Lung (tissue), 12 donors: Measurements from ENCODE around the gene CHST11. TPM values are rescaled to one million over a fixed set of nuclear protein-coding genes. Genes with fewer than 3 reads are reported as not detected.

Experiments used
- ATAC-seq: fragments of 200-7000 bp; cut with Tn5 transposase; one replicate; pipeline ENCODE4 v1.9.1; 2020; ENCODE audit warnings: moderate number of reproducible peaks; ENCODE audit not compliant: insufficient read depth, low FRiP score
- DNase-seq, 3 donors: peaks; one replicate each; pipeline ENCODE4 v3.0.0-alpha.2; 2013 to 2017
- H3K27ac ChIP-seq, 2 donors: one replicate each; pipeline ENCODE4 v1.5.1; 2013; ENCODE audit warnings: mild to moderate bottlenecking in 2 of 2, moderate library complexity in 2 of 2, control low read depth in 1 of 2, inconsistent platforms in 1 of 2, low read depth in 1 of 2, low read length in 1 of 2
- H3K27me3 ChIP-seq, 3 donors: one replicate each; pipeline ENCODE4 v1.5.1; 2013; ENCODE audit warnings: low read length in 2 of 3; ENCODE audit not compliant: control insufficient read depth in 3 of 3, insufficient read depth in 3 of 3
- H3K36me3 ChIP-seq, 4 donors: one replicate each; pipeline ENCODE4 v1.5.1; 2013; ENCODE audit warnings: low read length in 4 of 4, mild to moderate bottlenecking in 1 of 4, moderate library complexity in 1 of 4; ENCODE audit not compliant: control insufficient read depth in 4 of 4, insufficient read depth in 4 of 4
- H3K4me1 ChIP-seq, 5 donors: one replicate each; pipeline ENCODE4 v1.5.1; 2013; ENCODE audit warnings: low read length in 5 of 5, mild to moderate bottlenecking in 2 of 5, moderate library complexity in 1 of 5; ENCODE audit not compliant: control insufficient read depth in 5 of 5, insufficient read depth in 5 of 5
- H3K4me3 ChIP-seq: one replicate; pipeline ENCODE4 v1.5.1; 2013; ENCODE audit warnings: mild to moderate bottlenecking, control low read depth, moderate library complexity
- H3K9ac ChIP-seq, 2 donors: one replicate each; pipeline ENCODE4 v1.5.1; 2013; ENCODE audit warnings: low read length in 2 of 2, control low read depth in 1 of 2; ENCODE audit not compliant: insufficient read depth in 1 of 2
- H3K9me3 ChIP-seq, 4 donors: one replicate each; pipeline ENCODE4 v1.5.1; 2013; ENCODE audit warnings: low read length in 3 of 4, mild to moderate bottlenecking in 1 of 4, moderate library complexity in 1 of 4; ENCODE audit not compliant: control insufficient read depth in 4 of 4, insufficient read depth in 3 of 4
- WGBS, 2 donors: extraction: QIAGEN DNeasy Blood & Tissue Kit; methylation state at CpG; one replicate each; pipeline ENCODE4 v1.1.7; 2013; 5-methylcytosine and 5-hydroxymethylcytosine counted together
- polyA plus RNA-seq, 2 donors: library from polyadenylated mRNA; stranded (reverse); fragments of 200-250 nt; gene quantifications; one replicate each; pipeline ENCODE4 v1.2.1, GENCODE V29; 2013
- total RNA-seq, 2 donors: library from RNA; depleted of rRNA in 1 of 2; stranded (reverse); fragments of >200 nt in 1 of 2; gene quantifications; one replicate each; pipeline ENCODE4 v1.2.1, GENCODE V29; 2014 to 2021
- TF ChIP-seq, protein P1 (sequence below): IDR thresholded peaks from 2 replicates; pipeline ENCODE4 v1.5.1; 2012; ENCODE audit warnings: mild to moderate bottlenecking; ENCODE audit errors: control extremely low read depth, extremely low read depth
- donor health status: control.
- donor health status: control.
- donor health status: Bipolar disorder and iron deficiency.
- donor health status: healthy.
- donor health status: DM: yes; HTN: yes; CAD: no.

The CHST11 gene
- total and polyA plus RNA-seq, 4 donors = 9.0 to 63.2 (median 27.7) TPM

DNA sequence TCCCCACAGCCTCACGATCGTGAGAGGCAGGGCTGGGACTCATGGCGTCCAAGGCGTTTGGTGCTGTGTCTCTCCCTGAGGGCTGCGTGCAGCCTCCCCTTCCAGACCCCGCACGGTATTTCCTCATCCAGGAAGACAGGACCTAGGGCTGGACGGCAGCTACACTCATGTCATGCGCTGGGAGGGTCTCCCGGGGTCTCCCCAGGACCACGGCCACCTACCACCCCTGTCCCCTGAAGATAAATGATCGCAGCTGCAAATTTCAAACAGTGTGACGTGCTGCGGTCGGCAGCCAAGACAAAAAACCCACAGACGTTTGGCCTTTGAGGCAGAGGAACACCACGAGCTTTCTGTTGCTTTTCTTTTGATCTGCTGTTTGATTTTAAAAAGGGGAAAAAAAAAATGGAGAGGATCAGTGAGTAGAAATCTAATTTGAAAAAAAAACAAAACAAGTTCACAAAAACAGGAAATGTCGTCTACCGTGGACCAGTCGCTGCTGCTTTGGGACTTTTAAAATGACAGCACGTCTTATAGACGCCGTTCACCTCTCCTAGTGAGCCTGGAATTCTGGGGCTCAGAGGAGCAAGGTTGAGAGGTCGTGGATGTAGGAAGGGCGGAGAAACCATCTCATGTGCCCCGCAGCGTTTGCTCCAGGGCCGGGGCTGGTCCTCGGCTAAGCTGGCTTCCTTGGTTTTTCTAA lies 263.7 kb downstream of the CHST11 start:
- DNase-seq = peak; percentile 63 to 74 (median 73)
- WGBS, 2 donors = 8 to 36% methylated on average over 29 of the region's 29 CpGs
- Histone ChIP-seq H3K27me3 (no peaks in the 10 kb centered on the region), H3K4me3 (peak overlapping the region; percentile 20), H3K27ac (peak overlapping the region in 1 of 2 donors; percentile 86), H3K9ac (peak overlapping the region; percentile 13 to 51), H3K9me3 (no peaks in the 10 kb centered on the region), H3K4me1 (peaks cover 0 to 29% (median 6%) of the 10 kb centered on the region in 5 donors), H3K36me3 (no peaks in the 10 kb centered on the region)
- peak; percentile 20 for ATAC-seq
- TF ChIP-seq, protein P1, sequence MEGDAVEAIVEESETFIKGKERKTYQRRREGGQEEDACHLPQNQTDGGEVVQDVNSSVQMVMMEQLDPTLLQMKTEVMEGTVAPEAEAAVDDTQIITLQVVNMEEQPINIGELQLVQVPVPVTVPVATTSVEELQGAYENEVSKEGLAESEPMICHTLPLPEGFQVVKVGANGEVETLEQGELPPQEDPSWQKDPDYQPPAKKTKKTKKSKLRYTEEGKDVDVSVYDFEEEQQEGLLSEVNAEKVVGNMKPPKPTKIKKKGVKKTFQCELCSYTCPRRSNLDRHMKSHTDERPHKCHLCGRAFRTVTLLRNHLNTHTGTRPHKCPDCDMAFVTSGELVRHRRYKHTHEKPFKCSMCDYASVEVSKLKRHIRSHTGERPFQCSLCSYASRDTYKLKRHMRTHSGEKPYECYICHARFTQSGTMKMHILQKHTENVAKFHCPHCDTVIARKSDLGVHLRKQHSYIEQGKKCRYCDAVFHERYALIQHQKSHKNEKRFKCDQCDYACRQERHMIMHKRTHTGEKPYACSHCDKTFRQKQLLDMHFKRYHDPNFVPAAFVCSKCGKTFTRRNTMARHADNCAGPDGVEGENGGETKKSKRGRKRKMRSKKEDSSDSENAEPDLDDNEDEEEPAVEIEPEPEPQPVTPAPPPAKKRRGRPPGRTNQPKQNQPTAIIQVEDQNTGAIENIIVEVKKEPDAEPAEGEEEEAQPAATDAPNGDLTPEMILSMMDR = no peak

- DNase-seq (no peak), ATAC-seq (no peak)
- peak overlapping the region in 1 of 2 donors; percentile 13 for H3K9ac ChIP-seq
- no peaks in the 10 kb centered on the region for H3K9me3 ChIP-seq
- H3K36me3 ChIP-seq = no peaks in the 10 kb centered on the region
- H3K4me3 ChIP-seq = no peak overlapping the region
- H3K27me3 ChIP-seq = no peaks in the 10 kb centered on the region
- H3K27ac ChIP-seq = peak overlapping the region in 1 of 2 donors; percentile 66
- H3K4me1 ChIP-seq = peaks cover 0 to 24% (median 6%) of the 10 kb centered on the region in 5 donors
- TF ChIP-seq, protein P1 = no peak
These were observed 264.3 kb downstream of the CHST11 start for GRCh38 chr12:104721039-104721405.

DNA sequence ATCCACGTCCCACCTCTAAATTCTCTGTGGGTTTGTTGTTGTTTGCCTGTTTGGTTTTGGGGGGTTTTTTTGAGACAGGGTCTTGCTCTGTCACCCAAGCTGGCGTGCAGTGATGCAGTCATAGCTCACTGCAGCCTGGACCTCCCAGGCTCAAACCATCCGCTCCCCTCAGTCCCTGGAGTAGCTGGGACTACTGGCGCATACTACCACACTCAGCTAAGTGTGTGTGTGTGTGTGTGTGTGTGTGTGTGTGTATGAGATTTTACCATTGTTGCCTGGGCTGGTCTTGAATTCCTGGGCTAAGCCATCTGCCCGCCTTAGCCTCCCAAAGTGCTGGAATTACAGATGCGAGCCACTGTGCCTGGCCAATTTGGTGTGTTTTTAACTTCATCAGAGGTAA lies 265.2 kb downstream of the CHST11 start:
- Histone ChIP-seq H3K4me1 (peaks cover 0 to 24% (median 6%) of the 10 kb centered on the region in 5 donors), H3K9ac (no peak overlapping the region), H3K9me3 (no peaks in the 10 kb centered on the region), H3K4me3 (no peak overlapping the region), H3K36me3 (no peaks in the 10 kb centered on the region), H3K27me3 (no peaks in the 10 kb centered on the region), H3K27ac (no peak overlapping the region)
- ATAC-seq (no peak), DNase-seq (no peak)
- 97% methylated on average over 6 of the region's 6 CpGs for WGBS, 2 donors
- TF ChIP-seq, protein P1 = no peak
